ENCODE data around the gene ADAM10. TPM values are rescaled to one million over a fixed set of nuclear protein-coding genes. Genes with fewer than 3 reads are reported as not detected.

ADAM10 gene
- total RNA-seq, 1 donor from 2014 or later = 44.6 TPM

- Histone ChIP-seq H3K4me1 (peaks cover 0 to 5% of the 10 kb centered on the region in 2 donors), H3K4me3 (no peak overlapping the region), H3K27me3 (no peaks in the 10 kb centered on the region), H3K27ac (no peak overlapping the region), H3K36me3 (peaks cover 4 to 8% of the 10 kb centered on the region in 2 donors), H3K9me3 (no peaks in the 10 kb centered on the region)
- no peak for DNase-seq (ENCODE audit: low spot score in 2 of 2)
- no peak for TF ChIP-seq CTCF (IDR thresholded peaks at IDR 0.05)
- intact Hi-C loops (cut with DNase I) = no loop called here
Observed at GRCh38 chr15:58785355-58785754, 35.8 kb upstream of the ADAM10 start.

GRCh38 chr15:58779554-58779953 lies 30.0 kb upstream of the ADAM10 start:
- Histone ChIP-seq H3K4me3 (no peak overlapping the region), H3K27me3 (no peaks in the 10 kb centered on the region), H3K27ac (no peak overlapping the region), H3K36me3 (no peaks in the 10 kb centered on the region), H3K4me1 (peaks cover under 1 to 8% of the 10 kb centered on the region in 2 donors), H3K9me3 (no peaks in the 10 kb centered on the region)
- TF ChIP-seq CTCF (IDR thresholded peaks at IDR 0.05) = no peak
- intact Hi-C loops (cut with DNase I) = no loop called here
- DNase-seq (ENCODE audit: low spot score in 2 of 2) = no peak

GRCh38 chr15:58777107-58777506 lies 27.6 kb upstream of the ADAM10 start:
- H3K27ac ChIP-seq = no peak overlapping the region
- H3K4me3 ChIP-seq = no peak overlapping the region
- intact Hi-C loops (cut with DNase I) = no loop called here
- H3K36me3 ChIP-seq = no peaks in the 10 kb centered on the region
- no peak for DNase-seq (ENCODE audit: low spot score in 2 of 2)
- H3K9me3 ChIP-seq = no peaks in the 10 kb centered on the region
- peaks cover 3 to 23% of the 10 kb centered on the region in 2 donors for H3K4me1 ChIP-seq
- no peak for TF ChIP-seq CTCF (IDR thresholded peaks at IDR 0.05)
- H3K27me3 ChIP-seq = no peaks in the 10 kb centered on the region

- H3K4me1 ChIP-seq = peaks cover 3 to 23% of the 10 kb centered on the region in 2 donors
- TF ChIP-seq CTCF (IDR thresholded peaks at IDR 0.05) = no peak
- H3K9me3 ChIP-seq = no peaks in the 10 kb centered on the region
- no peak overlapping the region for H3K4me3 ChIP-seq
- H3K27ac ChIP-seq = no peak overlapping the region
- H3K27me3 ChIP-seq = no peaks in the 10 kb centered on the region
- intact Hi-C loops (cut with DNase I) = no loop called here
- no peak for DNase-seq (ENCODE audit: low spot score in 2 of 2)
- H3K36me3 ChIP-seq = no peaks in the 10 kb centered on the region
Observed at GRCh38 chr15:58775402-58775801, 25.9 kb upstream of the ADAM10 start.

- Histone ChIP-seq H3K9me3 (no peaks in the 10 kb centered on the region), H3K27me3 (no peaks in the 10 kb centered on the region), H3K4me1 (peaks cover 3 to 25% of the 10 kb centered on the region in 2 donors), H3K4me3 (peak overlapping the region; percentile 70 to 96), H3K36me3 (no peaks in the 10 kb centered on the region), H3K27ac (peak overlapping the region in 1 of 2 donors; percentile 99)
- intact Hi-C loops (cut with DNase I) = loop anchor here (5.0 kb wide), 1 partner anchor 546 kb away; no protein-coding TSS in a partner anchor
- TF ChIP-seq CTCF (IDR thresholded peaks at IDR 0.05) = no peak
- DNase-seq (ENCODE audit: low spot score in 2 of 2) = no peak
Observed at GRCh38 chr15:58773024-58773423, 23.5 kb upstream of the ADAM10 start.
